NOMO-1 treated with dmso at 0.1 percent for 144 hours (cell line): Measurements from ENCODE around the gene AQR.
"Not testable (repeated sequence)": the region's sequence is repeated elsewhere in the genome, so short reads cannot be mapped to it uniquely, and the experiment has no call there.

ENCODE experiments used
- DNase-seq: peaks from one replicate; lab custom pipeline; 2025; ENCODE audit not compliant: unreplicated experiment; lab: John Stamatoyannopoulos, UW

Gene AQR

DNA sequence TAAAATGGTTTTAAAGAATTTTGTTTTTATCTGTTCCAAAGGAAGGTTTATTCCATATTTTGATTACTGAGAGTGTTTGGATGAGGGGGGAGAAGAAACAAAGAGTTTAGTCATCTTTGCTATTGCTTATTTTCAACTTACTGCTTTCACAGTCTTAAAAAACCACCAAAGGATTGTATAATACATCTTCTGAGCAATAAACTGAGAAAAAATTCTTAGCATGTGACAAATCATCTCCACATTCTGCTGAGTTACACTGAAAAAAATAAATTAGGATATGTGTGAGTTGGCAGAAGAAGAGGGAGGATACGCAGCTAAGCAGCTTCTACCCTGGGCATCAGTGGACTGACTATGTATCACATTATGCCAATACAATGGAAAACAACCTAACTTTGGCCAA lies 151.0 kb downstream of the AQR start:
- no peak for DNase-seq

DNA sequence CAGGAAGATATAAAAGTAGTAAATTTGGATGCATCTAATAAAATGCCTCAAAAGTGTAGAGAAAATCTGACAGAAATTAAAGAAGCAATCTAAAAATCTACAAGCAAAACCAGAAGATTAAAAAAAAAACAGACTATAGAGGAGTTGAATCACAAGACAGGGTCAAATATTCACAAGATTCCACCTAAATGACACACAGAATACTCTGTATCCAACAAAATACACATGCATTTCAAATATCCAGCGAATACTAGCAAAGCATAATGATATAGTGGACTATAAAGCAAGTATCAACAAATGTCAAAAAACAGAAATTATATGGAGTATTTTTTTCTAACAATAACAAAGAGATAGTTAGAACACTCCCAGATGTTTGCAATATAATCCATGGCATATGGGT lies 153.7 kb downstream of the AQR start:
- no peak for DNase-seq

DNA sequence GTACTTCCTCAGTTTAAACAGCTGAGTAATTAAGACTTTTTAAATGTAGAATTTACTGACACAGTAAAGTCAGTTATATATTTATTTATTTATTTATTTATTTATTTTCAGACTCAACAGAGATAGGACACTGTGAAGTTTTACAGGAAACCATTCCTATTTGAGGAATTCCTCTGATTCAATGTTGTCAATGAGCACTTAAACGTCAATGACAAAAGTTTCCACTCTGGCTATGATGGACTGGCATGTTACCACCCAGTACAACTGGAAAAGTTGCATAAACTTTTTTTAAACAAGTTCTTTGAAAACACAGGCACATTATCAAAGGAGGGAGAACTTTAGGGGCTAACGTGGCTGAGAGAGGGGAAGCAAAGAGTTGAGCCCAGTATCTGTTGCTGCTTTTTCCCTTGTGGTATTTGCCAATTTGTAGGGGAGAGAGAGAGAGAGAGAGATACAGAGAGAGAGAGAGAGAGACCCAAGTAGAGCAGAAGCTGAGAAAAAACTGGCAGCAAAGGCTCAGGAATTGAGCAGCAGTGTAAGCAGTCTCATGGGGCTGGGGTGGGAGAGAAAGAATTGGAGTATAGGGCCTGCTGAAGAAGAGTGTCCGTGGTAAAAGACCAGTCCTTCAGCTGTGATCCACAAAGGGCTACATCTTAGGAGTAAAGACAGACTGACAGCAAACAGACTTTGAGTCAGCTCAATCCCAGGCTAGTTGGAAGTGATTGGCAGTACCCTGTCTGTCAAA lies 155.9 kb downstream of the AQR start:
- no peak for DNase-seq

DNA sequence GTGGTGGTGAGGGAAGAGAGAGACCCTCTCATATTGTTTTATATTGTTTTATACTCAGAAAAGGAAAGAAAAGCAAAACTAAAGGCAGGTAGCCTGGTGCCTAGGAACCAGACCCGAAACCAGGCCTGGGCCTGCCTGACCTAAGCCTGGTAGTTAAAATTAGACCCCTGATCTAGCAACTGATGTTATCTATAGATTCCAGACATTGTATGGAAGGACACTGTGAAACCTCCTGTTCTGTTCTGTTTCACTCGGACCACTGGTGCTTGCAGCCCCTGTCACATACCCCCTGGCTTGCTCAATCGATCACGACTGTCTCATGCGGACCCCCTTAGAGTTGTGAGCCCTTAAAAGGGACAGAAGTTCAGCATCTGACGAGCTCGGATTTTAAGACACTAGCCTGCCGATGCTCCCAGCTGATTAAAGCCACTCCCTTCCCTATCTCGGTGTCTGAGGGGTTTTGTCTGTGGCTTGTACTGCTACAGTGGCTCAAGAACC lies 156.6 kb downstream of the AQR start:
- DNase-seq = not testable (repeated sequence)

DNA sequence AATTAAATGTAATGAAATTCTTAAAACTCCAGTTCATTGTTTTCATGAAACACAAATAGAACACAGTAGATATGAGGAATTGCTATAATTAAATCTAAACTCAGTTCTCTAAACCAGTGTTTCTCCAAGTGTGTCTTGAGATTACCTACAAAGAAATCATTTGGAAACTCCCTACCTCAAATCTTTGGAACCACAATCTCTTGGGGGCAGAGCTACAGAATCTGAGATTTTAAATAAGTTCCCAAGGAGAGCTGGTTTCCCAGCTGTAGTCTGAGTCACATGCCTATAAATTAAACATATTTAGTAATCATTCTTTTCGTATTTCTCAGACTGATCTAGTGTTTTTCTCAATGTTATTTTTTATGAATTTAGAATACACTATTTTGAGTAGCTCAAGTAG lies 157.2 kb downstream of the AQR start:
- no peak for DNase-seq

DNA sequence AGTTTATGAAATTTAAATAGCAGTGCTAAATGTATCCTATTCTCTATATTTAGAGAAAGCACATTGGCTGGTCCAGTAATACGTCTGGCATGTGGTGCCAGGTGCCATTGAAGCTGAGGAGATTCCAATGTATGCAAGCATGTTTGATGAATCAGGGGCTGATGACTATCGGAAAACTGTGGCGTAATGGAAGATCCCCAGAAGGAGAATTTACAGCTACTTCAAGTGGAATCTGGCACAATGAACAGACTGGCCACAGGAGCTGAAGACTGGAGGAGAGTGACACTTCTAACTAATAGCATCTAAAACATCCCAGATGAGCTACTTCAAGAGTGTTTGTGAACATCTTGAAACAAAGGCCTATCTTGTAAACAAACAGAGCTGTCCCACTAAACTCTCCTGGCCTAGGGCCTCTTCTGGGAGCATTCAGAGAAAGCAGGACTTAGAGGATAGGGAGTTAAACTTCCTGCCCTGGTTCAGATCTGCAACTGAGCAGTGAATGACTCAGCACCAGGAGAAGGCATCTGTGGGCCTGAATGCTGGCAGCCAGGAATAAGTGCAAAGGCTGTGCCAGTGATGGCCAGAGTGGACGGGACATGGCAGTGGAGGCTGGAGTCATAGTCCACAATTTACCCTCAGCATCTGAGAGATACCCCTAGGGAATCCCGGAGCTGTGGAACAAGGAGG lies 159.0 kb downstream of the AQR start:
- DNase-seq = no peak

DNA sequence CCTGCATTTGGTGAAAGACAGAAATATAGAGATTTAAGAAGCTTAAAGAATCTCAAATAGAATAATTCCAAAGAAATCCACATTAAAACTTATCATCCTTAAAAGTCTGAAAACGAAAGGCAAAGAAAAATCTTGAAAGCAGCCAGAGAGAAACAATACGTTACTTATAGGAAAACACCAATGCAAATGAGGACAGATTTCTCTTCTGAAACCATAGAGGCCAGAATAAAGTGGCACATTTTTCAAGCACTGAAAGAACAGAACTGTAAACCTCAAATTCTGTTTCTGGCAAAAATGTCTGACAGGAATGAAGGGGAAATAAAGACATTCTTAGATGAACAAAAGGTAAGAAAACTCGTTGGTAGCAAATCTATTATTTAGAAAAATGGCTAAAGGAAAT lies 160.4 kb downstream of the AQR start:
- no peak for DNase-seq

DNA sequence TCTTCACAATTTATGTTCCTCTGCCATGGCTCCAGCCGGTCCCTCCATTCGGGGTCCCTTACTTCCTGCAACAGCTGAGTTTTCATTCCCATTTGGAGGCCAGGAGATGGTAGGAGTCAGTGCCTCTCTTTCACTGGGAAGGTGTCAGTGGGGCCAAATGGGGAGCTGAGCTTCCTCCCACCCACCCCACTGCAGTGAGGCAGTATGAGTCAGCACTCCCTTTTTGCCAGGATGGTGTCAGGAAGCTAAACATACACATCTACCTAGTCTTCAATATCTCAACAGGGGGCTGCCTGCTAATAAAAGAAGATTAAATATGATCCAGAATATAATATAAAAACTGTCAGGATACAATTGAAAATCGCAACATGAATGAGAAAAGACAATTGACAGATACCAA lies 161.5 kb downstream of the AQR start:
- no peak for DNase-seq

DNA sequence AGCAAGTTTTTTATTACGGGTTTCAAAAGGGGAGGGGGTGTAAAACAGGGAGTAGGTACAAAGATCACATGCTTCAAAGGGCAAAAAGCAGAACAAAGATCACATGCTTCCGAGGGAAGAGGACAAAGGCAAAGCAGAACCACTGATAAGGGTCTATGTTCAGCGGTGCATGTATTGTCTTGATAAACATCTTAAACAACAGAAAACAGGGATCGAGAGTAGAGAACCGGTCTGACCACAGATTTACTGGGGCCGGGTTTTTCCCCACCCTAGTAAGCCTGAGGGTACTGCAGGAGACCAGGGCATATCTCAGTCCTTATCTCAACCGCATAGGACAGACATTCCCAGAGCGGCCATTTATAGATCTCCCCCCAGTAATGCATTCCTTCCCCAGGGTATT lies 162.3 kb downstream of the AQR start:
- DNase-seq = not testable (repeated sequence)

DNA sequence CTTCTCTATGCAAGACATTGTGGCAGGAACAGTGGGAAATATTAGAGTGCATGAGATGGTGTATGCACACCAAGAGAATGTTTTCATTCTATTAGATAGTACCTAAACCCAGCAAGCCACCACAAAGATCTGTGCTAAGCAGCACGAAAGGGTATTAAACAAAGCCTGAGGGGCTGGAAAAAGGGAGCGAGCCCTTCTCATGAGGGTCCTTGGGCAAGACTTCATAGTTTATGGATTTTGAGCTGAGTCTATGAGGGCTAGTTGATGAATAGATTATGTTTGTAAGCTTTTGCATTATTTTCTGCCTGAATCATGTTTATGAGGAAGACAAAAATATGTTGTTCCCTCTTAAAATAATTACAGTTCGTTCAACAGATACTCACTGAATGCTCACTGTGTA lies 164.8 kb downstream of the AQR start:
- DNase-seq = no peak

DNA sequence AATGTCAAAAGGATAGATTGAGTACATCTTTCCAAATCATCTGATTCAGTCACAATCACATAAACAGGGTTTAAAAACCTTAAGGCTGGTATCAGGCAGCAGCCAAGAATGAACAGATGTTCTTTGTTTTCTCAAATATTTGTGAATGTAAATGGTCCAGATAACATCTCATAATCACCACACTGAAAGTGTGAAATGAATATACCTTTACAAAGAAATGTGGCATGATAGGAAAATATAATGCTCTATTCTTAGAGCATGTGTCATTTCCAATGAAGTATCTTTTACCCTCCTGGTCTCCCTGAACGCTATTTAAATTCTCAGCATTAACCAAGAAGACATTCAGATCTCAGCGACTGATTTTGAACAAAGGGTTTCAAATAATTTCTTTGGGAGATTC lies 165.4 kb downstream of the AQR start:
- no peak for DNase-seq

DNA sequence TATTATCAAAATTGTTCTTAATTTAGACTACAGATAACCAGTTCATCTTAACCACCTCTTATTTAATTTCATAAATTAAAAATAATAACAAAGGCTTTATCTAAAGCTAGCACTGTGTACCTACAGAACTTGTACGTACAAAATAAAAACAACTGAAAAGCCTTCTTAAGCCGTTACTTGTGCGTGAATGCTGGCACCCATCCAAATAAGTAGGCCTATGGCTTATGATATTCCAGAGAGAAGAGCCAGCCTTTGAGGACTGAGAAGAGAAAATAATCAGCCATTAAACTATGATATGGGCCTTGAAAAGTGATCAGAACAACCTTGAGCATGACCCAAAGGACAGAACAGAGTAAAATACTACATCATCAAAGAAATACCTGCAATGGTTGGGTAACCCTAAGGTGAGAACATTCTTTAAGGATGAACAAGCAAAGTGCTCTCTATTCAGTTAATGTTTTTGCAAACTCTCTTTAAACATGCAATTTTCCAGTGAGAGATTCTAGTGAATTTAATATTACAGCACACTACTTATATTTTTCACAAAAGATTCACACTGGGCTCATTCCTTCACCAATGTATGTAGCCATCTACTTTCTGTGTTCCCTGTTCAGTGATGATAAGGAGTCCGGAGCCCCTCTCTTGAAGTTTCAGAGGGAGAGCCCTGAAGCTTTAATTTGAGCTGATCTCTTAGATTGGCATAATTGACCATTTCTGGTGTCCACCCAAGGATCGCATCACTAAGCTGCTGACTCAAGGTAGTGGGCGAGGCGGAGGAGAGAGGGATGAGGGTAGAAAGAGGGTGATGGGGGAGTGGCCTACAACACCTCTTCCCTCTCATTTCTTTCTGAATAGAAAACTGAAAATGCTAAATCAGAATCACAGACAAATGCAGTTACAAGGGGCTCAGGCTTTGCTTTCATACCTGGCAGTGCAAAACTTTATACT lies 166.5 kb downstream of the AQR start:
- DNase-seq = no peak

DNA sequence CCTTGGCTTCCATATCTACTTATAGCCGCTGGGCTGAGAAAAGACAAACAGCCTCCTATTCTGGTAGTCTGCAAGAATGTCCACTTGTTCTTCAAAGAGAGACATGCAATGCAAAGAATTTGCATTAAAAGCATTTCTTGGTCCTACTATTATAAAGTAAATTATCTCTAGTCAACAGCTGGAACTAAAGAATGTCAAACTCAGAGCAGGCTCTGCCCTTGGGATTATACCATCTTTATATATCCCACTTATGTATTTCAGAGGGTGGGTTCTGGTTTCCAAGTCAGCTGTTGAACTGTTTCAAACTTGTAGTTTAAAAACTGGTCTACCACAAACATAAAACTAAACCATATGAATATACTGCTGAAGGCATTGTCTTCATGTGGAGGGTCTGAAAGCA lies 167.2 kb downstream of the AQR start:
- DNase-seq = no peak
